Hepatocyte (in vitro differentiated cells): ENCODE data around the gene HM13. TPM values are rescaled to one million over a fixed set of nuclear protein-coding genes. Genes with fewer than 3 reads are reported as not detected.

Experiments used
- DNase-seq: peaks from one replicate; pipeline ENCODE4 v3.0.0-alpha.2; 2016; ENCODE audit warnings: low spot score
- H2AFZ ChIP-seq: fragments of 200-600 bp; sonication (generic); 2 replicates; pipeline ENCODE4 v1.6.0; 2016; ENCODE audit warnings: antibody characterized with exemption, mild to moderate bottlenecking
- H3K27ac ChIP-seq: fragments of 200-600 bp; sonication (generic); 2 replicates; pipeline ENCODE4 v1.5.1; 2016; ENCODE audit warnings: mild to moderate bottlenecking
- H3K27me3 ChIP-seq: fragments of 200-600 bp; sonication (generic); 2 replicates; pipeline ENCODE4 v1.6.1; 2016
- H3K36me3 ChIP-seq: fragments of 200-600 bp; sonication (generic); replicated peaks from 2 replicates; pipeline ENCODE4 v1.5.1; 2016; ENCODE audit warnings: low read depth; ENCODE audit not compliant: insufficient read depth
- H3K4me1 ChIP-seq: fragments of 200-600 bp; sonication (generic); 2 replicates; pipeline ENCODE4 v1.5.1; 2016; ENCODE audit warnings: mild to moderate bottlenecking, moderate library complexity; ENCODE audit not compliant: insufficient read depth
- H3K4me2 ChIP-seq: fragments of 200-600 bp; sonication (generic); 2 replicates; pipeline ENCODE4 v1.6.0; 2016
- H3K4me3 ChIP-seq: fragments of 200-600 bp; sonication (generic); 2 replicates; pipeline ENCODE4 v1.5.1; 2016; ENCODE audit warnings: mild to moderate bottlenecking
- H3K79me2 ChIP-seq: fragments of 200-600 bp; sonication (generic); 2 replicates; pipeline ENCODE4 v1.6.0; 2017; ENCODE audit warnings: mild to moderate bottlenecking
- H3K9me2 ChIP-seq: fragments of 200-600 bp; sonication (generic); replicated peaks from 2 replicates; pipeline ENCODE4 v1.6.0; 2017; ENCODE audit warnings: mild to moderate bottlenecking; ENCODE audit not compliant: insufficient read depth
- H3K9me3 ChIP-seq: fragments of 200-600 bp; sonication (generic); 2 replicates; pipeline ENCODE4 v1.5.1; 2016; ENCODE audit warnings: low read depth, mild to moderate bottlenecking
- H4K20me1 ChIP-seq: fragments of 200-600 bp; sonication (generic); 2 replicates; pipeline ENCODE4 v1.6.0; 2016; ENCODE audit warnings: mild to moderate bottlenecking; ENCODE audit not compliant: insufficient read depth, poor library complexity, severe bottlenecking
- EZH2 ChIP-seq: fragments of 200-600 bp; sonication (generic); IDR thresholded peaks from 2 replicates; pipeline ENCODE4 v1.6.1; 2016; ENCODE audit warnings: antibody characterized with exemption, mild to moderate bottlenecking, borderline replicate concordance
- EZH2phosphoT487 ChIP-seq: fragments of 200-600 bp; sonication (generic); IDR thresholded peaks from one replicate; pipeline ENCODE4 v1.6.1; 2018; ENCODE audit warnings: antibody characterized with exemption, mild to moderate bottlenecking, low read depth, moderate library complexity; ENCODE audit not compliant: unreplicated experiment, severe bottlenecking
- WGBS: methylation state at CpG from one replicate; pipeline ENCODE4 v1.1.6; 2016; ENCODE audit warnings: low lambda C conversion rate; ENCODE audit errors: missing lambda C conversion rate; 5-methylcytosine and 5-hydroxymethylcytosine counted together
- polyA plus RNA-seq: library from polyadenylated mRNA; unstranded; fragments of >200 nt; fragmentation: Nextera tagmentation; extraction: Ambion mirVana; gene quantifications from 2 replicates; pipeline ENCODE4 v1.2.1, GENCODE V29; 2016
- total RNA-seq: library from RNA; depleted of rRNA; stranded (reverse); fragments of >200 nt; gene quantifications from 2 replicates; pipeline ENCODE4 v1.2.3, GENCODE V29; 2014
- TF ChIP-seq, protein P1 (sequence below): fragments of 200-600 bp; sonication (generic); IDR thresholded peaks from 2 replicates; pipeline ENCODE4 v1.5.1; 2016; ENCODE audit warnings: antibody characterized with exemption, mild to moderate bottlenecking; ENCODE audit not compliant: poor library complexity

HM13 gene
- total and polyA plus RNA-seq, 2 experiments from 2014 or later, result 219 to 461 TPM

DNA sequence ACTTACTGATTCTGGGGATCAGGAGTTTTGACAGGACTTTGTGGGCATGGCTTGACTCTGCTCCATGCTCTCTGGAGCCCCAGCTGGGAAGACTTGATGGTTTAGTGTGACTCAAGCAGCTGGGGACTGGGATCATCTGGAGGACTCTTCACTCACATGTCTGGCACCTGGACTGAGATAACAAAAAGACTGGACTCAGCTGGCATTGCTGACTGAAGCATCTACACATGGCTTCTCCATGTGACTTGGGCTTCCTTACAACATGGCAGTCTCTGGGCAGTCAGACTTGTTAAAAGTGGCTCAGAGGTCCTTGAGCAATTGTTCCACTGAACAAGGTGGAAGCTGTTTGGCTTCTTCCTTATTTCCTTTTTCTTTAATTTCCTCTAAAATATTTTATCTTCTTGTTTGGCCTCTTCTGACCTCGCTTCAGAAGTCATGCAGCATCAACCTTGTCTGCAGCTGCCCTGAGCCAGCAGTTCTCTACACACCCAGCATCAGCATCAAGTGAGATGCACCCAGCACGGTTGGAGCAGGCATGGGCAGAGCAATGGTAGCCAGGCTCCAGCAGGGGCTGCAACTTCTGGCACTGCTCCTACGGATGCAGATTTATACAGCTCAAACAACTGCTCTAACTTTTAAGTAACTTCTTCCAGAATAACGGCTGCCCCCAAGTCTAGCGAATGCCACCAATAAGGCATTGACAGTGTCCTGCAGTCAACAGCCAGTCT lies 5.6 kb upstream of the HM13 start:
- H3K27me3 ChIP-seq, result peaks cover 3% of the 10 kb centered on the region
- TF ChIP-seq EZH2 (no peak), EZH2phosphoT487 (no peak)
- TF ChIP-seq, protein P1, sequence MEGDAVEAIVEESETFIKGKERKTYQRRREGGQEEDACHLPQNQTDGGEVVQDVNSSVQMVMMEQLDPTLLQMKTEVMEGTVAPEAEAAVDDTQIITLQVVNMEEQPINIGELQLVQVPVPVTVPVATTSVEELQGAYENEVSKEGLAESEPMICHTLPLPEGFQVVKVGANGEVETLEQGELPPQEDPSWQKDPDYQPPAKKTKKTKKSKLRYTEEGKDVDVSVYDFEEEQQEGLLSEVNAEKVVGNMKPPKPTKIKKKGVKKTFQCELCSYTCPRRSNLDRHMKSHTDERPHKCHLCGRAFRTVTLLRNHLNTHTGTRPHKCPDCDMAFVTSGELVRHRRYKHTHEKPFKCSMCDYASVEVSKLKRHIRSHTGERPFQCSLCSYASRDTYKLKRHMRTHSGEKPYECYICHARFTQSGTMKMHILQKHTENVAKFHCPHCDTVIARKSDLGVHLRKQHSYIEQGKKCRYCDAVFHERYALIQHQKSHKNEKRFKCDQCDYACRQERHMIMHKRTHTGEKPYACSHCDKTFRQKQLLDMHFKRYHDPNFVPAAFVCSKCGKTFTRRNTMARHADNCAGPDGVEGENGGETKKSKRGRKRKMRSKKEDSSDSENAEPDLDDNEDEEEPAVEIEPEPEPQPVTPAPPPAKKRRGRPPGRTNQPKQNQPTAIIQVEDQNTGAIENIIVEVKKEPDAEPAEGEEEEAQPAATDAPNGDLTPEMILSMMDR, result no peak
- no peak overlapping the region for H3K4me3 ChIP-seq
- H3K9me3 ChIP-seq, result no peaks in the 10 kb centered on the region
- no peaks in the 10 kb centered on the region for H4K20me1 ChIP-seq
- no peak overlapping the region for H2AFZ ChIP-seq
- no peaks in the 10 kb centered on the region for H3K79me2 ChIP-seq
- H3K9me2 ChIP-seq, result no peaks in the 10 kb centered on the region
- H3K27ac ChIP-seq, result no peak overlapping the region
- H3K4me1 ChIP-seq, result no peaks in the 10 kb centered on the region
- H3K36me3 ChIP-seq, result no peaks in the 10 kb centered on the region
- no peak for DNase-seq
- H3K4me2 ChIP-seq, result no peak overlapping the region
- WGBS, result 75% methylated on average over 5 of the region's 5 CpGs

GRCh38 chr20:31515072-31515774 lies 981 bp downstream of the HM13 start:
- DNase-seq, result no peak
- Histone ChIP-seq H3K4me3 (peak overlapping the region; percentile 89), H3K27ac (peak overlapping the region; percentile 83), H3K27me3 (no peaks in the 10 kb centered on the region), H3K4me2 (peak overlapping the region; percentile 95), H2AFZ (peak overlapping the region; percentile 73), H3K79me2 (peaks cover 59% of the 10 kb centered on the region), H4K20me1 (peaks cover 33% of the 10 kb centered on the region), H3K9me3 (no peaks in the 10 kb centered on the region), H3K4me1 (peaks cover 26% of the 10 kb centered on the region), H3K9me2 (no peaks in the 10 kb centered on the region), H3K36me3 (no peaks in the 10 kb centered on the region)
- TF ChIP-seq EZH2, result no peak
- TF ChIP-seq, protein P1, result no peak
- TF ChIP-seq EZH2phosphoT487, result no peak
- 32% methylated on average over 4 of the region's 4 CpGs for WGBS

GRCh38 chr20:31515775-31516107 lies 1.5 kb downstream of the HM13 start:
- Histone ChIP-seq H3K27ac (no peak overlapping the region), H2AFZ (no peak overlapping the region), H3K27me3 (no peaks in the 10 kb centered on the region), H3K9me3 (no peaks in the 10 kb centered on the region), H3K4me3 (peak overlapping the region; percentile 89), H3K36me3 (no peaks in the 10 kb centered on the region), H3K4me2 (peak overlapping the region; percentile 95), H3K9me2 (no peaks in the 10 kb centered on the region), H4K20me1 (peaks cover 38% of the 10 kb centered on the region), H3K4me1 (peaks cover 26% of the 10 kb centered on the region), H3K79me2 (peaks cover 64% of the 10 kb centered on the region)
- WGBS, result 89% methylated on average over 3 of the region's 3 CpGs
- TF ChIP-seq, protein P1, result no peak
- no peak for TF ChIP-seq EZH2phosphoT487
- no peak for TF ChIP-seq EZH2
- no peak for DNase-seq
